ENCODE results near the gene GBX1.

The GBX1 gene

DNA sequence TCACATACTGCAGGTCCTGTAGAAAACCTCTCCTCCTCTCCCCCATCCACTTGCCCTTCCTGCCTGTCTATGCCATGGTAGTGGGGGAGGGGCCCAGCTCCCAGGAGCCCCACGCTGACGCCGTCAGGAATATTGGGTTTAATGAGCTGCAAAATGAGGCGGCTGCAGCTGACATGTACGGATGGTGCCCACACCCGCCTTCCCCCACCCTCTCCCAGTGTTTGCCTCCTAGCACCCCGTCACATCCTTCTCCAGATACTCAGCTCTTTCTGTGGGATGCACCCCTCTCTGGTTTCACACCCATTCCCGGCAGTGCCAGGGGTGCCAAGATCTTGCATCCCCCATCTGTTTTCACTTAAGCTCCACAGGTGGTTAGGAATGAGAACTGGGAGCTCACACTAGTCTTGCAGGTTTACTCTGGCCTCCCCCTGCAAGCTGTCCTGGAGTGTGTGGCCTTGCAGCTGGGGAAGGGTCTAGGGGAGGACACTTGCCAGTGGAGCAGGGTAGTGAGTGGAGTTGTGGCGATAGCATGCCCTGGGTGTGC lies 26.1 kb downstream of the GBX1 start:
- DNase-seq (ENCODE audit: low read depth in 2 of 2): no peak
- H3K4me3 ChIP-seq (replicated peaks in 1 of 2; ENCODE audit: low read depth in 2 of 2, low read length in 2 of 2): no peak overlapping the region
- TF ChIP-seq, protein P1, sequence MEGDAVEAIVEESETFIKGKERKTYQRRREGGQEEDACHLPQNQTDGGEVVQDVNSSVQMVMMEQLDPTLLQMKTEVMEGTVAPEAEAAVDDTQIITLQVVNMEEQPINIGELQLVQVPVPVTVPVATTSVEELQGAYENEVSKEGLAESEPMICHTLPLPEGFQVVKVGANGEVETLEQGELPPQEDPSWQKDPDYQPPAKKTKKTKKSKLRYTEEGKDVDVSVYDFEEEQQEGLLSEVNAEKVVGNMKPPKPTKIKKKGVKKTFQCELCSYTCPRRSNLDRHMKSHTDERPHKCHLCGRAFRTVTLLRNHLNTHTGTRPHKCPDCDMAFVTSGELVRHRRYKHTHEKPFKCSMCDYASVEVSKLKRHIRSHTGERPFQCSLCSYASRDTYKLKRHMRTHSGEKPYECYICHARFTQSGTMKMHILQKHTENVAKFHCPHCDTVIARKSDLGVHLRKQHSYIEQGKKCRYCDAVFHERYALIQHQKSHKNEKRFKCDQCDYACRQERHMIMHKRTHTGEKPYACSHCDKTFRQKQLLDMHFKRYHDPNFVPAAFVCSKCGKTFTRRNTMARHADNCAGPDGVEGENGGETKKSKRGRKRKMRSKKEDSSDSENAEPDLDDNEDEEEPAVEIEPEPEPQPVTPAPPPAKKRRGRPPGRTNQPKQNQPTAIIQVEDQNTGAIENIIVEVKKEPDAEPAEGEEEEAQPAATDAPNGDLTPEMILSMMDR (IDR thresholded peaks at IDR 0.05; ENCODE audit: low read depth, low read length): no peak

DNA sequence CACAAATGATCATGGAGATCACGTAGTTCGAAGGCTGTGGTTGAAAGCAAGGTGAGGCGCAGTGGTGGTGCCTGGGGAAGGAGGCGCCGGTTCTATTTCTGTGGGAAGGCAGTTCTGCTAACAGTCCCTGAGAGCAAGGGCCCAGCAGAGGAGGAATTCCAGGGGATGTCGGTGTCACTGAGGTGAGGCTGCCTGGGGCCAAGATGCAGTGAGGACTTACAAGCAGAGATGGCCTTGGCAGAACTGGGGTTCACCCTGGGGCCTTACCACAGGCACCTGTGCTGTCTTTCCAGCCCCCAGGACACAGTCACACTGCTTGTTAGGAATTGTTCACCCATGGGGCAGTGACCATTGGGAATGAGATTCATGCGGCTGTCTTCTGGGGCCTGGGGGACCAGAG lies 26.7 kb downstream of the GBX1 start:
- TF ChIP-seq, protein P1 (IDR thresholded peaks at IDR 0.05; ENCODE audit: low read depth, low read length): no peak
- H3K4me3 ChIP-seq (replicated peaks in 1 of 2; ENCODE audit: low read depth in 2 of 2, low read length in 2 of 2): no peak overlapping the region
- DNase-seq (ENCODE audit: low read depth in 2 of 2): no peak

- no peak for DNase-seq (ENCODE audit: low read depth in 2 of 2)
- TF ChIP-seq, protein P1 (IDR thresholded peaks at IDR 0.05; ENCODE audit: low read depth, low read length): no peak
Measured at GRCh38 chr7:151139791-151140190, 27.7 kb downstream of the GBX1 start.

GRCh38 chr7:151139071-151139790 lies 28.3 kb downstream of the GBX1 start:
- no peak overlapping the region for H3K4me3 ChIP-seq (replicated peaks in 1 of 2; ENCODE audit: low read depth in 2 of 2, low read length in 2 of 2)
- DNase-seq (ENCODE audit: low read depth in 2 of 2): no peak
- TF ChIP-seq, protein P1 (IDR thresholded peaks at IDR 0.05; ENCODE audit: low read depth, low read length): no peak

More at GRCh38 chr7:151139791-151140190, 27.7 kb downstream of the GBX1 start:
- H3K4me3 ChIP-seq (replicated peaks in 1 of 2; ENCODE audit: low read depth in 2 of 2, low read length in 2 of 2): no peak overlapping the region

DNA sequence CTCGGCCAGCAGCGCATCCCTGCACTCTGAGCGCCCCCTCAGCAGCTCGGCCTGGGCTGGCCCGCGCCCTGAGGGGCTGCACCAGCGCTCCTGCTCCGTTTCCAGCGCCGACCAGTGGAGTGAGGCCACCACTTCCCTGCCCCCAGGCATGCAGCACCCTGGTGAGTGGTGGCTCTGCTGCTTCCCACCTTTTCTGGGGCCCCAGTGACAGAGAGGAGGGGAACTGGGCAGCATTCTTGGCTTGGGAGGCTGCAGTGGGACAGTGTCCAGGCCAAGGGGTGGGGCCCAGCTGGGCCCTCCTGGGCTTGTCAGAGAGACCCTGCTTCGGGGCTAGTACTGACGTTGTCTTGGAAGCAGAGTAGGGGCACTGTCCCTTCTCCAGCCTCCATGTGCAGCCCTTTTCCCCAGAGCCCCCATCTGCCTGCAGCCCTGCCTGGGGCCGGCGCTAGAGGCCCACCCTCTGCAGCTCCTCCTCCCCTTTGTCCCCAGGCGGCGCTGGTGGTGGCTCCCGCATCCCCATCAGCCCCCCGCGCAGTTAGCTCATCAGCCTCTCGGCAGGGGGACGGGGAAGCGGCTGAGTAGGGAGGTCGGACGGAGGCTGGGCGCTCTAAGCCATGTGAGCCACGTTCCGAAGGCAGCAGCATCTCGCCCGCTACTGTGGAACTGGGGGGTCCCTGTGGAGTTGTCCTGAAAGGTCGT lies 29.2 kb downstream of the GBX1 start:
- TF ChIP-seq, protein P1 (IDR thresholded peaks at IDR 0.05; ENCODE audit: low read depth, low read length): no peak
- DNase-seq (ENCODE audit: low read depth in 2 of 2): no peak
- H3K4me3 ChIP-seq (replicated peaks in 1 of 2; ENCODE audit: low read depth in 2 of 2, low read length in 2 of 2): no peak overlapping the region

- no peak overlapping the region for H3K4me3 ChIP-seq (replicated peaks in 1 of 2; ENCODE audit: low read depth in 2 of 2, low read length in 2 of 2)
- no peak for DNase-seq (ENCODE audit: low read depth in 2 of 2)
- TF ChIP-seq, protein P1 (IDR thresholded peaks at IDR 0.05; ENCODE audit: low read depth, low read length): no peak
Measured at GRCh38 chr7:151137791-151138152, 29.7 kb downstream of the GBX1 start.

Data from cardiac fibroblast (primary cell).